HepG2 (cell line): ENCODE measurements around the gene DNASE1. TPM values are rescaled to one million over a fixed set of nuclear protein-coding genes. Genes with fewer than 3 reads are reported as not detected.
A peak's percentile ranks its signal among the peaks of the same experiment; 100 is the strongest.

Experiments used
- ATAC-seq: fragments of 200-7000 bp; cut with Tn5 transposase; 3 replicates; pipeline ENCODE4 v1.9.1; 2020; ENCODE audit warnings: mild to moderate bottlenecking, moderate library complexity
- BruUV-seq: library from RNA; stranded (reverse); fragments of 400-500 nt; replicated peaks from 2 replicates; lab custom pipeline; 2021; lab: Mats Ljungman, UMichigan
- CTCF ChIA-PET: fragments of 300-600 bp; formaldehyde crosslinking; extraction: SDS; loops from one replicate; lab custom pipeline; 2021; ENCODE audit warnings: low total read pairs, inconsistent platforms, low intra/inter-chr PET ratio; lab: Yijun Ruan, JAX
- POLR2A ChIA-PET: fragments of 350-600 bp; sonication (Branson Sonifier 250); formaldehyde crosslinking; loops from one replicate; lab custom pipeline; 2020; ENCODE audit warnings: antibody characterized with exemption, inconsistent platforms; lab: Yijun Ruan, JAX
- DNase-seq: peaks from one replicate; pipeline ENCODE4 v3.0.0-alpha.2; 2015; ENCODE audit warnings: low spot score
- FAIRE-seq: peaks from 3 replicates; lab custom pipeline; 2011; peaks lifted over from hg19 to GRCh38; lab: Jason Lieb, UNC
- H2AFZ ChIP-seq: one replicate; pipeline ENCODE4 v1.6.1; 2011; ENCODE audit warnings: low read length, inconsistent platforms
- H3K27ac ChIP-seq: fragments of 300-600 bp; 3 replicates; pipeline ENCODE4 v1.8.0; 2011; ENCODE audit warnings: mixed run types, mild to moderate bottlenecking, mixed read lengths, low read length, inconsistent platforms; ENCODE audit not compliant: insufficient read depth; ENCODE audit errors: extremely low read length
- H3K27me3 ChIP-seq, 2 experiments: fragments of 200-600 bp in 1 of 2; 2 replicates in 1 of 2; 3 replicates in 1 of 2; pipeline versions ENCODE4 v1.6.0 to v1.8.0; 2011; ENCODE audit warnings: low read length in 2 of 2, mild to moderate bottlenecking in 2 of 2, moderate library complexity in 2 of 2, inconsistent platforms in 1 of 2; ENCODE audit not compliant: insufficient read depth in 2 of 2, control insufficient read depth in 1 of 2
- H3K36me3 ChIP-seq, 2 experiments: fragments of 200-600 bp in 1 of 2; replicated peaks in 1 of 2; 2 replicates in 1 of 2; 3 replicates in 1 of 2; pipeline versions ENCODE4 v1.5.1 to v1.8.0; 2011; ENCODE audit warnings: low read length in 2 of 2, inconsistent platforms in 1 of 2; ENCODE audit not compliant: insufficient read depth in 2 of 2, control insufficient read depth in 1 of 2
- H3K4me1 ChIP-seq: 2 replicates; pipeline ENCODE4 v1.5.1; 2012; ENCODE audit warnings: low read length, inconsistent platforms; ENCODE audit not compliant: insufficient read depth
- H3K4me2 ChIP-seq: 2 replicates; pipeline ENCODE4 v1.6.0; 2011; ENCODE audit warnings: low read depth, low read length, inconsistent platforms
- H3K4me3 ChIP-seq, 3 experiments: fragments of 200-600 bp in 1 of 3; sonication (generic), shearing (Covaris generic) in 1 of 3; replicated peaks in 1 of 3; 2 replicates each; pipeline ENCODE4 v1.5.1; 2011 to 2016; ENCODE audit warnings: low read length in 3 of 3, inconsistent platforms in 2 of 3, low read depth in 2 of 3, mild to moderate bottlenecking in 2 of 3, control low read depth in 1 of 3, mixed read lengths in 1 of 3; ENCODE audit not compliant: insufficient read depth in 1 of 3
- H3K79me2 ChIP-seq: one replicate; pipeline ENCODE4 v1.6.1; 2011; ENCODE audit warnings: low read length, inconsistent platforms; ENCODE audit not compliant: insufficient read depth
- H3K9ac ChIP-seq: 2 replicates; pipeline ENCODE4 v1.6.0; 2011; ENCODE audit warnings: mild to moderate bottlenecking, low read depth, low read length, inconsistent platforms; ENCODE audit not compliant: insufficient read depth
- H3K9me3 ChIP-seq: 2 replicates; pipeline ENCODE4 v1.5.1; 2012; ENCODE audit warnings: mild to moderate bottlenecking, low read length
- H4K20me1 ChIP-seq: 2 replicates; pipeline ENCODE4 v1.6.0; 2011; ENCODE audit warnings: inconsistent platforms, mild to moderate bottlenecking, low read length, moderate library complexity; ENCODE audit not compliant: insufficient read depth
- AGO2 ChIP-seq: fragments of 200-400 bp; formaldehyde crosslinking; optimal IDR thresholded peaks from 2 replicates; pipeline ENCODE3; 2017; ENCODE audit warnings: mild to moderate bottlenecking, low read depth, low read length, moderate library complexity
- EHMT2 ChIP-seq: fragments of 200-600 bp; sonication (generic); IDR thresholded peaks from 2 replicates; pipeline ENCODE4 v1.7.0; 2017; ENCODE audit warnings: antibody characterized with exemption, low read depth, low read length, borderline replicate concordance
- ETV6 ChIP-seq: sonication (generic); formaldehyde crosslinking; conservative IDR thresholded peaks from 2 replicates; pipeline ENCODE4 v1.4.0; 2020; ENCODE audit warnings: missing genetic modification reagents
- HNRNPLL ChIP-seq: fragments of 200-400 bp; formaldehyde crosslinking; IDR thresholded peaks from 2 replicates; pipeline ENCODE4 v1.6.1; 2017; ENCODE audit warnings: mild to moderate bottlenecking, low read depth, low read length; ENCODE audit not compliant: poor library complexity, severe bottlenecking
- ISX ChIP-seq: sonication (generic); formaldehyde crosslinking; conservative IDR thresholded peaks from 2 replicates; pipeline ENCODE4 v1.5.0; 2020; ENCODE audit warnings: missing genetic modification reagents
- JUNB ChIP-seq: sonication (generic); formaldehyde crosslinking; IDR thresholded peaks from 2 replicates; pipeline ENCODE4 v1.8.0; 2022; ENCODE audit warnings: missing genetic modification reagents, mild to moderate bottlenecking, borderline replicate concordance
- KLF11 ChIP-seq: IDR thresholded peaks from 2 replicates; pipeline ENCODE4 v1.6.1; 2016; ENCODE audit warnings: missing compliant biosample characterization
- MTA1 ChIP-seq: sonication (generic); formaldehyde crosslinking; IDR thresholded peaks from 2 replicates; pipeline ENCODE4 v1.4.0; 2020; ENCODE audit warnings: missing genetic modification reagents, mild to moderate bottlenecking, borderline replicate concordance
- ZNF20 ChIP-seq: sonication (generic); formaldehyde crosslinking; IDR thresholded peaks from 2 replicates; pipeline ENCODE4 v1.4.0; 2020; ENCODE audit warnings: mild to moderate bottlenecking, moderate library complexity, missing genetic modification reagents
- ZNF530 ChIP-seq: sonication (generic); formaldehyde crosslinking; IDR thresholded peaks from 2 replicates; pipeline ENCODE4 v1.5.0; 2020; ENCODE audit warnings: low read depth, mild to moderate bottlenecking, missing genetic modification reagents
- ZNF563 ChIP-seq: sonication (generic); formaldehyde crosslinking; IDR thresholded peaks from 2 replicates; pipeline ENCODE4 v1.8.0; 2022; ENCODE audit warnings: mild to moderate bottlenecking, moderate library complexity, missing genetic modification reagents
- ZNF614 ChIP-seq: IDR thresholded peaks from 2 replicates; pipeline ENCODE4 v1.6.1; 2018; ENCODE audit warnings: missing biosample characterization, missing genetic modification reagents, inconsistent platforms, borderline replicate concordance
- WGBS: methylation state at CpG from one replicate; pipeline ENCODE4 v1.1.6; 2017; ENCODE audit warnings: low lambda C conversion rate; 5-methylcytosine and 5-hydroxymethylcytosine counted together
- in situ Hi-C: cut with HindIII; loops from 2 replicates; pipeline ENCODE4 v1.10.0; 2017; ENCODE audit warnings: low pct_unique_long_range_greater_than_20kb; ENCODE audit not compliant: extremely low pct_ligation_motif_present
- intact Hi-C: fragments of 100-400 bp; cut with micrococcal nuclease; formaldehyde crosslinking; loops from one replicate; pipeline ENCODE4 v1.10.0; 2022; ENCODE audit not compliant: unreplicated experiment
- polyA plus RNA-seq, 8 experiments: library from polyadenylated mRNA; depleted of rRNA in 3 of 8; stranded (reverse) in 7 of 8; unstranded in 1 of 8; fragments of >200 nt; fragmentation: Illumina TruSeq in 4 of 8; extraction: Trizol in 4 of 8; gene quantifications; 2 replicates each; pipeline versions ENCODE4 v1.2.1 to v1.2.3, GENCODE V29; 2011 to 2016; ENCODE audit warnings: low read depth in 4 of 8, missing spikeins in 1 of 8, mixed read lengths in 1 of 8; ENCODE audit not compliant: insufficient read depth in 1 of 8
- total RNA-seq, 5 experiments: library from RNA; depleted of rRNA; stranded (reverse); fragments of >200 nt; fragmentation: Illumina TruSeq; extraction: Trizol; gene quantifications; 2 replicates each; pipeline ENCODE4 v1.2.3, GENCODE V29; 2016; ENCODE audit warnings: low read depth in 1 of 5
- TF ChIP-seq, protein P1 (sequence below): sonication (generic); formaldehyde crosslinking; IDR thresholded peaks from 2 replicates; pipeline ENCODE4 v1.5.1; 2020; ENCODE audit warnings: mild to moderate bottlenecking, missing genetic modification reagents

DNASE1 gene
- total and polyA plus RNA-seq, 2 of the 13 experiments (the other 11 are each of a cell fraction or from before 2014, with no cell fraction given): 7.1 to 11.1 TPM

DNA sequence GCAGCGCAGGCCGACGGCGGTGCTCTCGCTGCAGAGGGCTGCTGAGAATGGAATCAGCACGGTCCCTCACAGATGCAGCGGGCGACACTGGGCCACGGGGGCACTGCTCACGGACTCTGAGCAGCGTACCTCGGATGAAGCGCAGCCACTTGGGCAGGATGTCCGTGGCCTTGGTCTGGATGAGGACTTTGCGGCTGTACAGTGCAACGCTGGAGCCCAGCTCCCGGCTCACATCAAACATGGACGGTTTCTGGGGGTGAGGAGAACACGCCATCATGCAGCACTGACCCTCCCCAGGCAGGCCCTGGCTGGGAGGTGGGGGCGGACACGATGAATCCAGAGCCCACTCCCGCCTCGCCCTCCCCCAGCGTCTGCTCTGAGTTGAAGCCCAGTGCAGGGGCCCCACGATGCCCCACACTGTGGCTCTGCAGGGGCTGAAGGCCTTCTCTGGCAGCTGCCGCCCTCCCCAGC is 18.1 kb downstream of the DNASE1 start:
- peaks cover 35 to 79% of the 10 kb centered on the region in 2 experiments; a peak in 4 of 5 replicates for H3K36me3 ChIP-seq
- no peaks in the 10 kb centered on the region for H3K4me1 ChIP-seq
- in situ Hi-C loops: no loop called here
- no TSS peak for BruUV-seq
- no peak for ATAC-seq
- intact Hi-C loops: no loop called here
- DNase-seq: no peak
- POLR2A ChIA-PET: no interaction called here
- no peaks in the 10 kb centered on the region for H4K20me1 ChIP-seq
- H3K79me2 ChIP-seq: no peaks in the 10 kb centered on the region
- no peak overlapping the region for H3K27ac ChIP-seq
- H3K4me3 ChIP-seq: no peak overlapping the region
- TF ChIP-seq AGO2 (peak; percentile 80), HNRNPLL (peak; percentile 14), MTA1 (CRISPR knock-in tag) (no peak)
- CTCF ChIA-PET: no interaction called here
- no peak overlapping the region for H3K4me2 ChIP-seq
- no peak overlapping the region for H3K9ac ChIP-seq
- no peak overlapping the region for H2AFZ ChIP-seq
- no peak for FAIRE-seq
- no peaks in the 10 kb centered on the region for H3K27me3 ChIP-seq
- WGBS: no CpG with 5 or more reads among the region's 26 CpGs
- no peaks in the 10 kb centered on the region for H3K9me3 ChIP-seq

DNA sequence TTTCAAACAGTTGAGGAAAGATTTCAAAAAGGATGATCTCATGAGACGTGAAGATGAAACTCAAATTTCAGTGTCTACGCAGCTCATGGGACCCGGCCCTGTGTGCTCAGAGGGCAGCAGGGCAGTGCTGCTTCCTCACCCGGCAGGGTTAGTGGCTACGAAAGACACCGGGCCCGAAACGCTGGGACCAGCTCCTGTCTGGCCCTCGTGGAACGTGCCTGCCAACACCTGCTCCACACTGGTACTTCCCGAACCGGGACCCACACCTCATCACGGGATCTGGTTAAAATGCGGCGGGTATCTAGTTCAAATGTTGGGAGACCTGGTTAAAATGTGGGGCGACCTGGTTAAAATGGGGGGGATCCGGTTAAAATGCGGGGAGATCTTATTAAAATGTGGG is 18.7 kb downstream of the DNASE1 start:
- DNase-seq (no peak), ATAC-seq (no peak), FAIRE-seq (no peak)
- Histone ChIP-seq H3K36me3 (peaks cover 38 to 84% of the 10 kb centered on the region in 2 experiments; a peak in 4 of 5 replicates), H4K20me1 (no peaks in the 10 kb centered on the region), H3K4me2 (no peak overlapping the region), H3K79me2 (no peaks in the 10 kb centered on the region), H3K4me1 (no peaks in the 10 kb centered on the region), H3K9ac (no peak overlapping the region), H3K27ac (no peak overlapping the region), H3K27me3 (no peaks in the 10 kb centered on the region), H3K9me3 (no peaks in the 10 kb centered on the region), H2AFZ (no peak overlapping the region), H3K4me3 (no peak overlapping the region)
- intact Hi-C loops: no loop called here
- POLR2A ChIA-PET: no interaction called here
- WGBS: 99% methylated on average over 10 of the region's 18 CpGs
- CTCF ChIA-PET: no interaction called here
- no TSS peak for BruUV-seq
- in situ Hi-C loops: no loop called here
- no peak for TF ChIP-seq ZNF20 (CRISPR knock-in tag)
- no peak for TF ChIP-seq ZNF563 (CRISPR knock-in tag)
- TF ChIP-seq ISX: no peak
- no peak for TF ChIP-seq ZNF614 (CRISPR knock-in tag)
- no peak for TF ChIP-seq EHMT2
- TF ChIP-seq ZNF530 (CRISPR knock-in tag): no peak
- no peak for TF ChIP-seq JUNB
- TF ChIP-seq, protein P1, sequence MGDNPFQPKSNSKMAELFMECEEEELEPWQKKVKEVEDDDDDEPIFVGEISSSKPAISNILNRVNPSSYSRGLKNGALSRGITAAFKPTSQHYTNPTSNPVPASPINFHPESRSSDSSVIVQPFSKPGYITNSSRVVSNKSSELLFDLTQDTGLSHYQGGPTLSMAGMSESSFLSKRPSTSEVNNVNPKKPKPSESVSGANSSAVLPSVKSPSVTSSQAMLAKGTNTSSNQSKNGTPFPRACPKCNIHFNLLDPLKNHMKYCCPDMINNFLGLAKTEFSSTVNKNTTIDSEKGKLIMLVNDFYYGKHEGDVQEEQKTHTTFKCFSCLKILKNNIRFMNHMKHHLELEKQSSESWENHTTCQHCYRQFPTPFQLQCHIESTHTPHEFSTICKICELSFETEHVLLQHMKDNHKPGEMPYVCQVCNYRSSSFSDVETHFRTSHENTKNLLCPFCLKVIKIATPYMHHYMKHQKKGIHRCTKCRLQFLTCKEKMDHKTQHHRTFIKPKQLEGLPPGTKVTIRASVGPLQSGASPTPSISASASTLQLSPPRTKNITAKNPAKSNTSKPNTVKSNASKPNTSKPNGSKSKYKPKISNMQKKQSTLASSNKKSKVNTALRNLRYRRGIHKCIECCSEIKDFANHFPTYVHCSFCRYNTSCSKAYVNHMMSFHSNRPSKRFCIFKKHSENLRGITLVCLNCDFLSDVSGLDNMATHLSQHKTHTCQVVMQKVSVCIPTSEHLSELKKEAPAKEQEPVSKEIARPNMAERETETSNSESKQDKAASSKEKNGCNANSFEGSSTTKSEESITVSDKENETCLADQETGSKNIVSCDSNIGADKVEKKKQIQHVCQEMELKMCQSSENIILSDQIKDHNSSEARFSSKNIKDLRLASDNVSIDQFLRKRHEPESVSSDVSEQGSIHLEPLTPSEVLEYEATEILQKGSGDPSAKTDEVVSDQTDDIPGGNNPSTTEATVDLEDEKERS (CRISPR knock-in tag): no peak
- TF ChIP-seq ETV6: no peak
- TF ChIP-seq KLF11 (CRISPR knock-in tag): no peak
